PC-9 (cell line): ENCODE data around the gene TAF1A.

Source experiments
- EZH2 ChIP-seq: fragments of 200-600 bp; sonication (generic); IDR thresholded peaks from 2 replicates; pipeline ENCODE4 v1.8.0; 2017; ENCODE audit warnings: antibody characterized with exemption, low read depth
- TF ChIP-seq, protein P1 (sequence below): fragments of 200-600 bp; sonication (generic); conservative IDR thresholded peaks from 2 replicates; pipeline ENCODE4 v1.6.1; 2017; ENCODE audit warnings: mixed run types, antibody characterized with exemption, mild to moderate bottlenecking, moderate library complexity

- TF ChIP-seq, protein P1, sequence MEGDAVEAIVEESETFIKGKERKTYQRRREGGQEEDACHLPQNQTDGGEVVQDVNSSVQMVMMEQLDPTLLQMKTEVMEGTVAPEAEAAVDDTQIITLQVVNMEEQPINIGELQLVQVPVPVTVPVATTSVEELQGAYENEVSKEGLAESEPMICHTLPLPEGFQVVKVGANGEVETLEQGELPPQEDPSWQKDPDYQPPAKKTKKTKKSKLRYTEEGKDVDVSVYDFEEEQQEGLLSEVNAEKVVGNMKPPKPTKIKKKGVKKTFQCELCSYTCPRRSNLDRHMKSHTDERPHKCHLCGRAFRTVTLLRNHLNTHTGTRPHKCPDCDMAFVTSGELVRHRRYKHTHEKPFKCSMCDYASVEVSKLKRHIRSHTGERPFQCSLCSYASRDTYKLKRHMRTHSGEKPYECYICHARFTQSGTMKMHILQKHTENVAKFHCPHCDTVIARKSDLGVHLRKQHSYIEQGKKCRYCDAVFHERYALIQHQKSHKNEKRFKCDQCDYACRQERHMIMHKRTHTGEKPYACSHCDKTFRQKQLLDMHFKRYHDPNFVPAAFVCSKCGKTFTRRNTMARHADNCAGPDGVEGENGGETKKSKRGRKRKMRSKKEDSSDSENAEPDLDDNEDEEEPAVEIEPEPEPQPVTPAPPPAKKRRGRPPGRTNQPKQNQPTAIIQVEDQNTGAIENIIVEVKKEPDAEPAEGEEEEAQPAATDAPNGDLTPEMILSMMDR = no peak
- TF ChIP-seq EZH2 = no peak
These were observed 65.9 kb downstream of the TAF1A start for GRCh38 chr1:222523852-222524251.
